Activated CD4-positive, alpha-beta T cell treated with anti-CD3 and anti-CD28 coated beads for 36 hours (primary cell): ENCODE results near the gene DYNLL1. TPM values are rescaled to one million over a fixed set of nuclear protein-coding genes. Genes with fewer than 3 reads are reported as not detected.
A peak's percentile ranks its signal among the peaks of the same experiment; 100 is the strongest.

Source experiments
- ATAC-seq: fragments of 200-7000 bp; cut with Tn5 transposase; one replicate; pipeline ENCODE4 v1.10.0; 2021; ENCODE audit warnings: mild to moderate bottlenecking, moderate library complexity
- CTCF ChIA-PET: fragments of 350-600 bp; sonication (Branson Sonifier 250); formaldehyde crosslinking; loops from one replicate; lab custom pipeline; 2021; ENCODE audit warnings: antibody characterized with exemption; lab: Charles Lee
- POLR2A ChIA-PET: fragments of 350-600 bp; sonication (Branson Sonifier 250); formaldehyde crosslinking; loops from one replicate; lab custom pipeline; 2021; ENCODE audit warnings: antibody characterized with exemption, inconsistent platforms; lab: Charles Lee
- DNase-seq: peaks from one replicate; pipeline ENCODE4 v3.0.0-alpha.2; 2020
- H3K27ac Mint-ChIP-seq: one replicate; pipeline ENCODE4 v1.8.0; 2021; ENCODE audit warnings: mixed read lengths
- H3K27me3 Mint-ChIP-seq: one replicate; pipeline ENCODE4 v1.8.0; 2021; ENCODE audit warnings: mixed read lengths
- H3K36me3 Mint-ChIP-seq: one replicate; pipeline ENCODE4 v1.8.0; 2021; ENCODE audit warnings: low read depth, mixed read lengths
- H3K4me1 Mint-ChIP-seq: one replicate; pipeline ENCODE4 v1.8.0; 2021; ENCODE audit warnings: mixed read lengths
- H3K4me3 Mint-ChIP-seq: one replicate; pipeline ENCODE4 v1.8.0; 2021; ENCODE audit warnings: mild to moderate bottlenecking, moderate library complexity, mixed read lengths
- H3K9me3 Mint-ChIP-seq: one replicate; pipeline ENCODE4 v1.8.0; 2021; ENCODE audit warnings: low read depth, mixed read lengths
- intact Hi-C, 2 experiments: fragments of 100-400 bp; cut with DNase I in 1 of 2; cut with micrococcal nuclease in 1 of 2; formaldehyde crosslinking; loops; one replicate each; pipeline versions ENCODE4 v1.14.2 to v1.15.1; 2022 to 2024; cut with DNase I, micrococcal nuclease
- total RNA-seq, 2 experiments: library from RNA; stranded (reverse); gene quantifications; one replicate each; pipeline ENCODE4 v1.2.3, GENCODE V29; 2021

The DYNLL1 gene
- total RNA-seq, 2 experiments from 2014 or later = 166 to 169 TPM

DNA sequence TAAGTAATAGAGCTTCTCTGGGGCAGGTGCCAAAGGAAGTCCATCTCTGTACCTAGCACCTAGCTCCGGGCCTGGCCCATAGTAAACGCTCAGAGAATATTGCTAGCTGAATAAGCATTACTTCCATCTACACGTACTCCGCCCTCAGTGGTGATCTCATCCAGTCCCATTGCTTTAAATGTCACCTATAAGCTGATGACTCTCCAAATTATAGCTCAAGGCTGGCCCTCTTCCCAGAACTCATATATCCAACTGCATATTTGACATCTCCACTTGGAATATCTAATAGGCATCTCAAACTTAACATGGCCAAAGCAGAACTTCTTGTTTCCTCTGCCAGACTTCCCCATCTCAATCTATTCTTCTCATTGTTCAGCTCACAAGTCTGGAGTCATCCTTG, 6.9 kb upstream of the DYNLL1 start:
- Mint-ChIP-seq H3K27ac (no peak overlapping the region), H3K9me3 (no peaks in the 10 kb centered on the region), H3K36me3 (no peaks in the 10 kb centered on the region), H3K27me3 (no peaks in the 10 kb centered on the region), H3K4me1 (no peaks in the 10 kb centered on the region), H3K4me3 (no peak overlapping the region)
- ChIA-PET POLR2A (interaction anchor here (0.5 kb wide), 1 partner anchor 24 kb away, joined by 3 read pairs; no protein-coding TSS in a partner anchor), CTCF (no interaction called here)
- intact Hi-C loops = no loop called here
- ATAC-seq (no peak), DNase-seq (no peak)

- Mint-ChIP-seq H3K4me1 (peaks cover 8% of the 10 kb centered on the region), H3K27ac (no peak overlapping the region), H3K4me3 (no peak overlapping the region), H3K9me3 (no peaks in the 10 kb centered on the region), H3K36me3 (no peaks in the 10 kb centered on the region), H3K27me3 (no peaks in the 10 kb centered on the region)
- CTCF ChIA-PET = interaction anchor here (0.8 to 1.3 kb wide), 2 partner anchors 20 to 21 kb away, joined by 3 read pairs; partner anchors contain the start of gene SRSF9
- intact Hi-C loops = no loop called here
- POLR2A ChIA-PET = no interaction called here
- DNase-seq = no peak
- no peak for ATAC-seq
These were observed 5.6 kb upstream of the DYNLL1 start for GRCh38 chr12:120490325-120490724.

GRCh38 chr12:120490833-120491512, 4.9 kb upstream of the DYNLL1 start:
- ChIA-PET CTCF (interaction anchor here (0.5 to 1.7 kb wide), 7 partner anchors 12 to 214 kb away, joined by 3 to 5 read pairs (median 3); partner anchors contain the start of gene SRSF9), POLR2A (interaction anchor here (0.6 kb wide), 1 partner anchor 379 kb away, joined by 3 read pairs; no protein-coding TSS in a partner anchor)
- intact Hi-C loops = no loop called here
- DNase-seq (no peak), ATAC-seq (no peak)
- Mint-ChIP-seq H3K27me3 (no peaks in the 10 kb centered on the region), H3K27ac (no peak overlapping the region), H3K4me3 (no peak overlapping the region), H3K9me3 (no peaks in the 10 kb centered on the region), H3K4me1 (peaks cover 11% of the 10 kb centered on the region), H3K36me3 (no peaks in the 10 kb centered on the region)

- Mint-ChIP-seq H3K27me3 (no peaks in the 10 kb centered on the region), H3K27ac (peak overlapping the region; percentile 24), H3K9me3 (no peaks in the 10 kb centered on the region), H3K36me3 (peaks cover 26% of the 10 kb centered on the region), H3K4me1 (peaks cover 25% of the 10 kb centered on the region), H3K4me3 (peak overlapping the region; percentile 91)
- DNase-seq (no peak), ATAC-seq (peak; percentile 0)
- CTCF ChIA-PET = interaction anchor here (0.6 to 2.3 kb wide), 6 partner anchors 27 to 193 kb away, joined by 3 to 7 read pairs (median 4); partner anchors contain the start of genes COQ5 and SIRT4
- POLR2A ChIA-PET = interaction anchor here (0.5 to 1.6 kb wide), 4 partner anchors 28 to 510 kb away, joined by 3 to 16 read pairs (median 3); partner anchors contain the start of genes COQ5, RNU4-1 and RNU4-2
- intact Hi-C loops = loop anchor here in 1 of 2 experiments (1.0 kb wide), 1 partner anchor 26 kb away; the partner anchor contains the start of gene SRSF9
These were observed 655 bp upstream of the DYNLL1 start for GRCh38 chr12:120495186-120495730.

DNA sequence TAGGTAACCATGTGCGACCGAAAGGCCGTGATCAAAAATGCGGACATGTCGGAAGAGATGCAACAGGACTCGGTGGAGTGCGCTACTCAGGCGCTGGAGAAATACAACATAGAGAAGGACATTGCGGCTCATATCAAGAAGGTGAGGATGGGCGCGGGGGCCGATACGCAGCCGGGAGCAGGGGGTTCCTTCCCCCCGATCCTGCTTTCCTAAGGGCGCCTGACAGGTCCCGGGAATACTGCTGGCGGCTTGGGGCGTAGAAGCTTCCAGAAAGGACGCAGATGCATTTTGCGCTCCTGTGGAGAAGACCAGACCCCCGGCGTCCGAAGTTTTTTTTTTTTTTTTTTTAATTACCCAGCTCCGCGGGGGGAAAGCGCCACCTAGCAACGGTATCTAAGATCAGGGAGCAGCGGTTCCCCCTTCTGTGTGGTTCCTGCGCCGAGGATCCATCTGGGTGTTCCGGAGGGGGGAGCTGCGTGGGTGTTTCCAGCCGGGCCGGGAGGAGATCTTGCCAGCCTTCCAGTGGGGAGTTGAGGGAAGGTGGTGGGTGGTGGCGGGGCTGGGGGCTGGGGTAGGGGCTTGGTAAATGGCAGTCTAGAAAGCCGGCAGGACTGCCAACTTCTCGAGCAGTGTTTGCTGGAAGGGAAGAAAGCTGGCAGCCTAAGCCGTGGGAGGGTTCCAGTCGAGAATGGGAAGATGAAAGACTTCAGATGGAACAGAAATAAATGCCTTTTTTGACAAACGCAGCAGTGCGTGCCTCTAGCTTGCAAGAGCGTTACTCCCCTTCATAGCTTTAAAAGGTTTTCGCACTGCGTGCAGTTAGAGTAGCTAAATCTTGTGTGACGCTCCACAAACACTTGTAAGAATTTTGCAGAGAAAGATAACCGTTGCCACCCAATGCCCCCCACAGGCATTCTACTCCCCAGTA, 764 bp downstream of the DYNLL1 start:
- ATAC-seq (peak; percentile 20), DNase-seq (peak; percentile 65)
- Mint-ChIP-seq H3K4me3 (peak overlapping the region; percentile 91), H3K27me3 (no peaks in the 10 kb centered on the region), H3K27ac (peak overlapping the region; percentile 75), H3K9me3 (no peaks in the 10 kb centered on the region), H3K36me3 (peaks cover 28% of the 10 kb centered on the region), H3K4me1 (peaks cover 32% of the 10 kb centered on the region)
- intact Hi-C loops = loop anchor here (1.0 to 2.0 kb wide), 10 partner anchors 27 to 295 kb away; partner anchors contain the start of genes COQ5 (in 2 of the 2), COX6A1 (in 1 of the 2), GATC (in 1 of the 2) and MLEC (in 1 of the 2)
- POLR2A ChIA-PET = interaction anchor here (0.6 to 1.6 kb wide), 10 partner anchors 8 to 268 kb away, joined by 3 to 16 read pairs (median 3); partner anchors contain the start of genes COQ5, RNU4-1 and RNU4-2
- CTCF ChIA-PET = interaction anchor here (0.7 to 2.3 kb wide), 15 partner anchors 8 to 269 kb away, joined by 3 to 7 read pairs (median 4); partner anchors contain the start of genes GATC, SIRT4 and TRIAP1

DNA sequence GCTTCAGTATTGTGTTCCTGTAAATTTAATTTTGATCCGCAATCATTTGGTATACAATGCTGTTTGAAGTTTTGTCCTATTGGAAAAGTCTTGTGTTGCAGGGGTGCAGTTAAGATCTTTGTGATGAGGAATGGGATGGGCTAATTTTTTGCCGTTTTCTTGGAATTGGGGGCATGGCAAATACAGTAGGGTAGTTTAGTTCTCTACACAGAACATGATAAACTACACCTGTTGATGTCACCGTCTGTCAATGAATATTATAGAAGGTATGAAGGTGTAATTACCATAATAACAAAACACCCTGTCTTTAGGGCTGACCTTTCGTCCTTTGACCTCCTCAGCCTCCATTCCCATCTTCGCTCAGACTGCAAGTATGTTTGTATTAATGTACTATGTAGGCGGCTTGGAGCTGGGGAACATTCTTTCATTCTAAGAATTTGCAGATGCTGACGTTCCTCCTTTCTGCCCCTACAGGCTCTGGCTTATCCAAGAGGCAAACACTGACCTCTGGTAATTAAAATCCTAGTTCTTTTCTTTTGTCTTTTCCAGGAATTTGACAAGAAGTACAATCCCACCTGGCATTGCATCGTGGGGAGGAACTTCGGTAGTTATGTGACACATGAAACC, 1.7 kb downstream of the DYNLL1 start:
- CTCF ChIA-PET = interaction anchor here (0.7 to 2.3 kb wide), 5 partner anchors 22 to 358 kb away, joined by 3 to 7 read pairs (median 4); no protein-coding TSS in a partner anchor
- Mint-ChIP-seq H3K36me3 (peaks cover 28% of the 10 kb centered on the region), H3K4me3 (peak overlapping the region; percentile 91)

DNA sequence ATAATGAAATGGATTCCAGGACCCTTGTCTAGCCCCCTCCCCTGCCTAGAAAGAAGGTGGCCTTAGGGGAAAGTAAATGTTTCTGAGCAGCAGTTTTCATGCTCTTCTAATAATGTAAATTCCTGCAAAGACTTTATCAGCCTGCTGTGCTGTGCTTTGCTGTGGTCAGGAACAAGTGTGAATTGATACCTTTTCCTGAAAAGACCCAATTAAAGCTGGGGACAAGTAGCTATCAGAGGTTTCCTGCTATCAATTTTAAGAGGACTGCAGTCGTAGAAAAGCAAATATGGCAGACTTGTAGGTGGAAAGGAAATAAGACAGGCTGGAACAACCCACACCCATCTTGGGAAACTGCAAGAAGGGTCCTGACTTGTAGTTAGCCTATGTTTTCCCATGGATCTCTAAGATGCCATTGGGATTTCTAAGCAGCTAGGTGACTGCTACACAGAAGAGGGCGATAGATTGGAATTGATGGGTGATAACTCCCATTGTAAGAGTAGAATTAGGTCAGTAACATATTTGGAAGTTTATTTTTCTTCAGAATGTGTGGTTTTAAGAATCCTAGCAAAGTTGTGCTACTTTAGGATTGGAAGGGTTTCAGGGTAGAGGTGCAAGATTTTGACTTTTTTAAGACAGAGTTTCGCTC, 3.1 kb downstream of the DYNLL1 start:
- H3K4me3 Mint-ChIP-seq = no peak overlapping the region
- H3K9me3 Mint-ChIP-seq = no peaks in the 10 kb centered on the region
- H3K27me3 Mint-ChIP-seq = no peaks in the 10 kb centered on the region
- peaks cover 32% of the 10 kb centered on the region for H3K4me1 Mint-ChIP-seq
- intact Hi-C loops = no loop called here
- CTCF ChIA-PET = interaction anchor here (0.6 kb wide), 1 partner anchor 81 kb away, joined by 3 read pairs; no protein-coding TSS in a partner anchor
- DNase-seq = no peak
- no peak for ATAC-seq
- H3K27ac Mint-ChIP-seq = no peak overlapping the region
- POLR2A ChIA-PET = interaction anchor here (1.3 kb wide), 1 partner anchor 208 kb away, joined by 3 read pairs; no protein-coding TSS in a partner anchor
- H3K36me3 Mint-ChIP-seq = peaks cover 36% of the 10 kb centered on the region

More for the DNA sequence above, 1.7 kb downstream of the DYNLL1 start:
- ATAC-seq (no peak), DNase-seq (no peak)
- H3K27me3 Mint-ChIP-seq = no peaks in the 10 kb centered on the region
- peaks cover 32% of the 10 kb centered on the region for H3K4me1 Mint-ChIP-seq
- no peaks in the 10 kb centered on the region for H3K9me3 Mint-ChIP-seq
- H3K27ac Mint-ChIP-seq = peak overlapping the region; percentile 75
- intact Hi-C loops = loop anchor here (2.0 kb wide), 3 partner anchors 31 to 59 kb away; partner anchors contain the start of genes COQ5 (in 1 of the 2), COX6A1 (in 1 of the 2), GATC (in 1 of the 2) and TRIAP1 (in 1 of the 2)
- POLR2A ChIA-PET = no interaction called here

DNA sequence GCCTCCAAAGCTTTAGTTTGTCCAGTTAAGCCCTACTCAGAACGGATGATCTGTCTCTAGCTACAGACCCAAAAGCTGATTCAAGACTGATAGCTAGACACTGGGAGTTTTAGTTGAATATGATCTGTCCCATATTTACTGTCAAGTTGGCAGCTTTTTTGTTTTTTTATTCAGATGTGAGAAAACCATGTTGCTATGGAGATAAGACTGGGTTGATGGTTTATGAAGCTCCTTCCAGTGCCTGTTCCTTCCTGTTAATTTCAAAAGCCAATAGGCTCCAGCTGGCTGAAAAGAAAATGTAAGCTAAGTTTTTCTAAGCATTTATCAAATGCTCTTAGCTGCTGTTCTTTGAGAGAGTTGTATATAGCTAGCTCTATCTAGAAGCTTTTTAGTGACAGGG, 4.7 kb downstream of the DYNLL1 start:
- Mint-ChIP-seq H3K27ac (no peak overlapping the region), H3K27me3 (no peaks in the 10 kb centered on the region), H3K36me3 (peaks cover 37% of the 10 kb centered on the region), H3K9me3 (no peaks in the 10 kb centered on the region), H3K4me1 (peaks cover 23% of the 10 kb centered on the region), H3K4me3 (no peak overlapping the region)
- ChIA-PET POLR2A (no interaction called here), CTCF (interaction anchor here (0.8 to 1.7 kb wide), 7 partner anchors 9 to 82 kb away, joined by 3 to 6 read pairs (median 4); no protein-coding TSS in a partner anchor)
- ATAC-seq (no peak), DNase-seq (no peak)
- intact Hi-C loops = no loop called here

DNA sequence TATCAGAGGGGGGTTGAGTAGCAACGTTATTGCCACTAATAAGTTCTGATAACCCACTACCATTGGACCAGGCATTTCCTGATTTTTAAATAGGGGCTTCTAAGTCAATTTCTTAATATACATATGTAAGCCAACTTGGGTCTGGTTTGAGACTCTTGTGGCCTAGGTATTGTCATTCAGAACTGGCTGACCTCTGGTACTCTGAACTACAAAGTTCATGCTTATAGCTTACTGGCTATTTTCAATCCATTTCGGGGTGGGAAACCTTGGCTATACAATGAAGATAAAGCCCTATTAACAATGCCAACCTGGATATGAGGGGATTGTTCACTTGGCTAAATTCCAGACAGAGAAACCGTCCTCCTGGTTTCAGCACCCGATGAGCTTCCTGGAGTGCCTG, 8.7 kb downstream of the DYNLL1 start:
- H3K9me3 Mint-ChIP-seq = no peaks in the 10 kb centered on the region
- H3K4me1 Mint-ChIP-seq = peaks cover 7% of the 10 kb centered on the region
- intact Hi-C loops = no loop called here
- ChIA-PET CTCF (interaction anchor here (1.4 to 1.9 kb wide), 3 partner anchors 8 to 144 kb away, joined by 4 to 6 read pairs (median 5); partner anchors contain the start of gene DYNLL1), POLR2A (interaction anchor here (1.2 kb wide), 1 partner anchor 8 kb away, joined by 3 read pairs; no protein-coding TSS in a partner anchor)
- H3K4me3 Mint-ChIP-seq = no peak overlapping the region
- H3K27me3 Mint-ChIP-seq = no peaks in the 10 kb centered on the region
- peaks cover 21% of the 10 kb centered on the region for H3K36me3 Mint-ChIP-seq
- no peak for ATAC-seq
- no peak overlapping the region for H3K27ac Mint-ChIP-seq
- DNase-seq = no peak
